HEK293T (cell line): Measurements from ENCODE around the gene CD300C.
"Not testable (repeated sequence)": the region's sequence is repeated elsewhere in the genome, so short reads cannot be mapped to it uniquely, and the experiment has no call there.

ENCODE experiments used
- CTCF ChIA-PET: fragments of 350-600 bp; formaldehyde crosslinking; extraction: SDS; loops from one replicate; lab custom pipeline; 2021; ENCODE audit warnings: antibody characterized with exemption, inconsistent platforms; lab: Yijun Ruan, JAX
- POLR2A ChIA-PET: fragments of 350-600 bp; formaldehyde crosslinking; extraction: SDS; loops from one replicate; lab custom pipeline; 2020; ENCODE audit warnings: antibody characterized with exemption, inconsistent platforms; lab: Yijun Ruan, JAX
- DNase-seq: peaks from one replicate; pipeline ENCODE4 v3.0.0; 2012; ENCODE audit warnings: mixed read lengths; ENCODE audit errors: extremely low spot score
- ARNT ChIP-seq: fragments of 450-650 bp; IDR thresholded peaks from 2 replicates; pipeline ENCODE4 v1.6.1; 2017; ENCODE audit warnings: mild to moderate bottlenecking
- BHLHE40 ChIP-seq: fragments of 450-650 bp; IDR thresholded peaks from 2 replicates; pipeline ENCODE4 v1.6.1; 2016; ENCODE audit warnings: mild to moderate bottlenecking, moderate library complexity, borderline replicate concordance
- CTBP1 ChIP-seq: fragments of 450-650 bp; IDR thresholded peaks from 2 replicates; pipeline ENCODE4 v1.6.1; 2016; ENCODE audit warnings: borderline replicate concordance
- ELF4 ChIP-seq: fragments of 450-650 bp; IDR thresholded peaks from 2 replicates; pipeline ENCODE4 v1.6.1; 2017; ENCODE audit warnings: antibody characterized with exemption
- FOXA1 ChIP-seq: fragments of 450-650 bp; IDR thresholded peaks from 2 replicates; pipeline ENCODE4 v1.6.1; 2016; ENCODE audit warnings: mild to moderate bottlenecking
- FOXK2 ChIP-seq: fragments of 450-650 bp; IDR thresholded peaks from 2 replicates; pipeline ENCODE4 v1.6.1; 2016; ENCODE audit warnings: mild to moderate bottlenecking
- FOXM1 ChIP-seq: fragments of 450-650 bp; IDR thresholded peaks from 2 replicates; pipeline ENCODE4 v1.6.1; 2017; ENCODE audit warnings: mild to moderate bottlenecking, borderline replicate concordance
- HDGF ChIP-seq: fragments of 450-650 bp; IDR thresholded peaks from 2 replicates; pipeline ENCODE4 v1.6.1; 2017; ENCODE audit warnings: antibody characterized with exemption, borderline replicate concordance
- L3MBTL2 ChIP-seq: fragments of 450-650 bp; conservative IDR thresholded peaks from 2 replicates; pipeline ENCODE4 v1.6.1; 2016; ENCODE audit warnings: mild to moderate bottlenecking
- LEF1 ChIP-seq: fragments of 450-650 bp; IDR thresholded peaks from 2 replicates; pipeline ENCODE4 v1.6.1; 2017; ENCODE audit warnings: mild to moderate bottlenecking, borderline replicate concordance
- NFRKB ChIP-seq: fragments of 450-650 bp; IDR thresholded peaks from 2 replicates; pipeline ENCODE4 v1.6.1; 2016; ENCODE audit warnings: mild to moderate bottlenecking, moderate library complexity
- SP1 ChIP-seq: fragments of 450-650 bp; IDR thresholded peaks from 2 replicates; pipeline ENCODE4 v1.6.1; 2017
- SUZ12 ChIP-seq: fragments of 450-650 bp; IDR thresholded peaks from 2 replicates; pipeline ENCODE4 v1.6.1; 2016; ENCODE audit warnings: mild to moderate bottlenecking
- TARDBP ChIP-seq: fragments of 450-650 bp; IDR thresholded peaks from 2 replicates; pipeline ENCODE4 v1.6.1; 2016
- ZNF384 ChIP-seq: fragments of 450-650 bp; IDR thresholded peaks from 2 replicates; pipeline ENCODE4 v1.6.1; 2016
- TF ChIP-seq, protein P1 (sequence below): fragments of 450-650 bp; IDR thresholded peaks from 2 replicates; pipeline ENCODE4 v1.6.1; 2016

CD300C gene

DNA sequence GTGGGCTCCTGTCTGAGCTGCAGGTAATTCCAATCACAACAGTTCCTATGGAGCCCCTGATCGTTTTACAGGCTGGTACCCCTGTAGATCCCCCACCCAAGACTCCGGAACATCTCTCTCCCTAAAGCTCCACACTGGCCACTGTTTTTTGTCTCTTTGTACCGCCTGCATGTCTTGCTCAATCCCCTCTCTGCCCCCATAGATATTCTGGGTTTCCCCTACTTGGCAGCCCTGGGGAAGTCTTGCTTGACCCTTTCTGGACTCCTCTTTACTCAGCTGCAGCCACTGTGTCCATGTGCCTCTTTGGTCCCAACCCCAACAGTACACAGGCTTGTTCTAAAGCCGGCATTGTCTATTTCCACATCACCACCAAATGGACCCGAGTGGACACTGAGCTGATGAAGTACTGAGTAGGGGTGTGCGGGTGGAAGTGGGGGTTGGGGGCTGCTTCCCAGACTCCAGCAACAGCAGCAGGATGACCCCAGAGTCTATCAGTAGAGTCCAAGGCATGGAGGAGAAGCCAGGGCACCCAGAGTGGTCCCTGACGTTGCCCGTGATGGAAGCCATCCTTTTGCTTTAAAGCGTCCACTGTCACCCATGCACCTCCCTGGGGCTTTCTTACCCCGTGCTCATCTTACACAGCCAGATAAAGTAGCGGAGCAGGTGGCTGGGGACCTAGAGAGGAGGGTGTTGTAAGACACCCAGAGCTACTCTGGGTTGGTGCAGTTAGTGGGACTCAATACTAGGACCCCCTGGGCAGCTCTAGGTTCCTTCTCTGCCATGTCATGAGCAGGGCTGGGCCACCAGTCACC is 21.1 kb downstream of the CD300C start:
- DNase-seq = peak; percentile 2
- CTCF ChIA-PET = no interaction called here
- TF ChIP-seq ELF4 (no peak), L3MBTL2 (no peak), TARDBP (no peak), CTBP1 (no peak), SP1 (no peak), FOXA1 (no peak)
- POLR2A ChIA-PET = no interaction called here

- POLR2A ChIA-PET = no interaction called here
- CTCF ChIA-PET = no interaction called here
Observed at GRCh38 chr17:74523308-74523707, 22.6 kb downstream of the CD300C start.

GRCh38 chr17:74522381-74523105 is 23.4 kb downstream of the CD300C start:
- ChIA-PET POLR2A (no interaction called here), CTCF (no interaction called here)
- TF ChIP-seq ARNT = no peak
- no peak for TF ChIP-seq FOXA1
- TF ChIP-seq SUZ12 = no peak
- no peak for TF ChIP-seq HDGF
- no peak for TF ChIP-seq BHLHE40
- TF ChIP-seq CTBP1 = no peak
- TF ChIP-seq NFRKB = no peak
- DNase-seq = peak; percentile 4

More at GRCh38 chr17:74523308-74523707, 22.6 kb downstream of the CD300C start:
- no peak for DNase-seq
- TF ChIP-seq FOXM1 (no peak), LEF1 (no peak), FOXK2 (no peak), BHLHE40 (no peak), NFRKB (no peak), CTBP1 (no peak), ZNF384 (no peak), SP1 (no peak)

DNA sequence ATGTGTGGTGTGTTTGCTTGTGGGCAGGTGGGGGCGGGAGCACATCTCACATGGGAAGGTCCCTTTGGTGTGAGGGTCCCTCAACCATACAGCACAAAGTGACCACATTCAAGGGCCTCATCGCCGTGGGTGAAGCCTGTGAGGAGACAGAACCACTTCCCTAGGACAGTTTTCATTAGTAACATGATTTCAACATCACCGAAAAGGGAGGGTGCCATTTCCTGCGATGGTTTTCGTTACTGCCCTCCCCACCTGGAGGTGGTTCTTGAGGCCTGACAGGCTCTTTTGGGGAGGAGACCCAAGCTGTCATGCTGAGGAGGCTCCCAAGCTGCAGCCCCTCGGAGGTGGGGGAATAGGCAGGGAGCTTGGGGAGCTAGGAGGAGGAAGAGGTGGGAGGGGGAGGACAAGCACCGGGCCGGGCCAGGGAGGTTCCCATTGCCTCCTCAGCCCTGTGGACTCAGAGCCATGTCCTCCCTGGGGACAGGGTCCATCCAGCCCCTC is 24.2 kb downstream of the CD300C start:
- TF ChIP-seq ARNT (no peak), BHLHE40 (no peak)
- peak; percentile 4 for DNase-seq
- ChIA-PET POLR2A (no interaction called here), CTCF (no interaction called here)

DNA sequence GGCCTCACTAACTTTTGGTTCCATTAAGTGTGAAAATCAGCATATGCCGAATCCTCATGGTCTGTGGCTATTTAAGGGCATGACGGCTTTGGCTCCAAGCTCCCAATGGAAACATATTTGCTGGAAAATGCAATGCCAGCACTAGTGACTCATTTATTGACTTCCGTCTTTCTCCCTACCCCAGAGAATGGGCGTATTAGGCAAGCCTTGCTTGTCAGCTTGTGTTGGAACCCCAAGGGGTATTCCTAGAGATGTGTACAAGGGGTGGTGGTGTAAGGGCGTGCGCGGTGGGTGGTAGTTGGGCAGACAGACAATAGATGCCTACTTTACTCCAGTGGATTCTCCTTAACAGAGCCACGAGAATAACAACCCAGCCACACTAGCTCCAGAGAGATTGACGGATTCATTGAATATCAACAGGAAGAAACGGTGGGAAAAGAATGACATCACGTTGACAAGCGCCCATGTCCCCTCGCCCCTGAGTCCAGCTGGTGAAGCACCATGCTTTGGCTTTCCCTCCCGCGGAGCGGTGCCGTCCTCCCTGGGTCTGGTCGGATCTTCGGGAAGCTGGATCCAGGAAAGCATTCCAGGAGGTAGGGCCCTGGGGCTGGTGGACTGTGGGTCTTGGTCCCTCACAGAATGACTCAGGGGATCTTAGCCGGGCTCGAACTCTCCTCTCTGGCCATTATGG is 25.0 kb downstream of the CD300C start:
- ChIA-PET CTCF (no interaction called here), POLR2A (no interaction called here)
- peak; percentile 4 for DNase-seq
- TF ChIP-seq FOXK2 (no peak), FOXA1 (no peak), ELF4 (no peak), SUZ12 (no peak), HDGF (no peak), ARNT (no peak), LEF1 (no peak), NFRKB (no peak), L3MBTL2 (no peak), BHLHE40 (no peak), CTBP1 (no peak), ZNF384 (no peak), FOXM1 (no peak), TARDBP (no peak), SP1 (no peak)
- TF ChIP-seq, protein P1, sequence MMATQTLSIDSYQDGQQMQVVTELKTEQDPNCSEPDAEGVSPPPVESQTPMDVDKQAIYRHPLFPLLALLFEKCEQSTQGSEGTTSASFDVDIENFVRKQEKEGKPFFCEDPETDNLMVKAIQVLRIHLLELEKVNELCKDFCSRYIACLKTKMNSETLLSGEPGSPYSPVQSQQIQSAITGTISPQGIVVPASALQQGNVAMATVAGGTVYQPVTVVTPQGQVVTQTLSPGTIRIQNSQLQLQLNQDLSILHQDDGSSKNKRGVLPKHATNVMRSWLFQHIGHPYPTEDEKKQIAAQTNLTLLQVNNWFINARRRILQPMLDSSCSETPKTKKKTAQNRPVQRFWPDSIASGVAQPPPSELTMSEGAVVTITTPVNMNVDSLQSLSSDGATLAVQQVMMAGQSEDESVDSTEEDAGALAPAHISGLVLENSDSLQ = no peak

- ChIA-PET POLR2A (no interaction called here), CTCF (no interaction called here)
- DNase-seq = no peak
- TF ChIP-seq SUZ12 (no peak), ARNT (no peak), ZNF384 (no peak), FOXM1 (no peak), L3MBTL2 (no peak), TARDBP (no peak), LEF1 (no peak)
- TF ChIP-seq, protein P1 = no peak
Observed at GRCh38 chr17:74520016-74520434, 25.9 kb downstream of the CD300C start.

DNA sequence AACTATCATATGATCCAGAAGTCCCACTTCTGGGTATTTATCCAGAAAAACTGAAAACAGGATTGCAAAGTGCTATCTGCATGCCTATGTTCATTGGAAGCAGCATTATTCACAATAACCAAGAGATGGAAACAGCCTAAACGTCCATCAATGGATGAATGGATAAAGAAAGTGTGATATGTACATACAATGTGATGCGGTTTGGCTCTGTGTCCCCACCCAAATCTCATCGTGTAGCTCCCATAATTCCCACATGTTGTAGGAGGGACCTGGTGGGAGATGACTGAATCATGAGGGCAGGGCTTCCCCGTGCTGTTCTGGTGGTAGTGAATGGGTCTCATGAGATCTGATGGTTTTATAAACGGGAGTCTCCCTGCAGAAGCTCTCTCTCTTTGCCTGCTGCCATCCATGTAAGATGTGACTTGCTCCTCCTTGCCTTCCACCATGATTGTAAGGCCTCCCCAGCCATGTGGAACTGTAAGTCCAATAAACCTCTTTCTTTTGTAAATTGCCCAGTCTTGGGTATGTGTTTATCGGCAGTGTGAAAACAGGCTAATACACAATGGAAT is 27.4 kb downstream of the CD300C start:
- POLR2A ChIA-PET, CTCF ChIA-PET, DNase-seq: not testable (repeated sequence)
